Tibial nerve (tissue), 4 donors: ENCODE results near the gene CCDC9B. TPM values are rescaled to one million over a fixed set of nuclear protein-coding genes. Genes with fewer than 3 reads are reported as not detected.

Experiments
- DNase-seq, 2 donors: peaks; one replicate each; pipeline ENCODE4 v3.0.0-alpha.2; 2019; ENCODE audit warnings: low spot score in 2 of 2
- H3K27ac ChIP-seq, 4 donors: fragments of 200-600 bp; sonication (generic) in 3 of 4; one replicate each; pipeline ENCODE4 v1.5.1; 2017 to 2019; ENCODE audit warnings: mild to moderate bottlenecking in 1 of 4
- H3K27me3 ChIP-seq, 2 donors: fragments of 200-600 bp; sonication (generic) in 1 of 2; one replicate each; pipeline versions ENCODE4 v1.5.1 to v1.6.0; 2017 to 2019
- H3K36me3 ChIP-seq, 3 donors: fragments of 200-600 bp; sonication (generic); one replicate each; pipeline ENCODE4 v1.5.1; 2018 to 2019
- H3K4me1 ChIP-seq, 4 donors: fragments of 200-600 bp; sonication (generic) in 3 of 4; one replicate each; pipeline ENCODE4 v1.5.1; 2017 to 2019
- H3K4me3 ChIP-seq, 4 donors: fragments of 200-600 bp; sonication (generic) in 3 of 4; one replicate each; pipeline ENCODE4 v1.5.1; 2017 to 2019; ENCODE audit warnings: mild to moderate bottlenecking in 1 of 4, moderate library complexity in 1 of 4
- H3K9me3 ChIP-seq, 4 donors: fragments of 200-600 bp; sonication (generic) in 3 of 4; one replicate each; pipeline ENCODE4 v1.5.1; 2017 to 2019
- CTCF ChIP-seq, 5 experiments: fragments of 200-600 bp in 3 of 5; fragments of 450-650 bp in 2 of 5; sonication (generic) in 3 of 5; IDR thresholded peaks; one replicate each; pipeline ENCODE4 v1.5.1; 2016 to 2019; ENCODE audit warnings: antibody characterized with exemption in 5 of 5, mild to moderate bottlenecking in 3 of 5, moderate library complexity in 2 of 5
- EP300 ChIP-seq, 2 donors: sonication (generic); formaldehyde crosslinking; IDR thresholded peaks; one replicate each; pipeline ENCODE4 v1.6.1; 2017; ENCODE audit warnings: antibody characterized with exemption in 2 of 2, mild to moderate bottlenecking in 1 of 2
- POLR2A ChIP-seq, 2 donors: fragments of 450-650 bp; IDR thresholded peaks; one replicate each; pipeline ENCODE4 v1.6.1; 2017; ENCODE audit warnings: antibody characterized with exemption in 2 of 2, mild to moderate bottlenecking in 2 of 2, moderate library complexity in 2 of 2
- WGBS, 2 donors: methylation state at CpG; one replicate each; pipeline ENCODE4 v1.1.5; 2018; 5-methylcytosine and 5-hydroxymethylcytosine counted together
- total RNA-seq, 4 donors: library from RNA; depleted of rRNA; stranded (reverse); fragments of >200 nt; gene quantifications; one replicate each; pipeline ENCODE4 v1.1.0, GENCODE V29; 2016

CCDC9B gene
- total RNA-seq, 4 donors from 2014 or later = 19.3 to 22.8 (median 21.2) TPM

- no peak for TF ChIP-seq POLR2A (IDR thresholded peaks at IDR 0.05)
- TF ChIP-seq EP300 (IDR thresholded peaks at IDR 0.05) = no peak
- TF ChIP-seq CTCF (IDR thresholded peaks at IDR 0.05) = no peak
These were observed 50.2 kb downstream of the CCDC9B start for GRCh38 chr15:40290545-40290917.

GRCh38 chr15:40289140-40289775, 51.5 kb downstream of the CCDC9B start:
- H3K27ac ChIP-seq = no peak overlapping the region
- TF ChIP-seq POLR2A (IDR thresholded peaks at IDR 0.05) (no peak), CTCF (IDR thresholded peaks at IDR 0.05) (no peak), EP300 (IDR thresholded peaks at IDR 0.05) (no peak)
- peaks cover 0 to 22% (median 3%) of the 10 kb centered on the region in 4 donors for H3K4me1 ChIP-seq
- no peaks in the 10 kb centered on the region for H3K9me3 ChIP-seq
- no peak overlapping the region for H3K4me3 ChIP-seq
- H3K36me3 ChIP-seq = no peaks in the 10 kb centered on the region
- WGBS, 2 donors = 78% methylated on average over 6 of the region's 6 CpGs
- no peak for DNase-seq
- H3K27me3 ChIP-seq = peaks cover 0 to 37% of the 10 kb centered on the region in 2 donors

More at GRCh38 chr15:40290545-40290917, 50.2 kb downstream of the CCDC9B start:
- peaks cover 0 to 35% of the 10 kb centered on the region in 2 donors for H3K27me3 ChIP-seq
- WGBS, 2 donors = 37 to 50% methylated on average over 8 to 12 of the region's 12 CpGs
- H3K4me3 ChIP-seq = peak overlapping the region in 1 of 4 donors; percentile 48
- no peaks in the 10 kb centered on the region for H3K9me3 ChIP-seq
- no peak overlapping the region for H3K27ac ChIP-seq
- no peaks in the 10 kb centered on the region for H3K36me3 ChIP-seq
- DNase-seq = no peak
- peaks cover 0 to 18% (median 3%) of the 10 kb centered on the region in 4 donors for H3K4me1 ChIP-seq

GRCh38 chr15:40287968-40288367, 52.8 kb downstream of the CCDC9B start:
- 64 to 84% methylated on average over 4 of the region's 4 CpGs for WGBS, 2 donors
- no peak for DNase-seq
- Histone ChIP-seq H3K27ac (no peak overlapping the region), H3K9me3 (no peaks in the 10 kb centered on the region), H3K4me1 (peaks cover 0 to 32% (median 7%) of the 10 kb centered on the region in 4 donors), H3K4me3 (no peak overlapping the region), H3K27me3 (peaks cover 0 to 50% of the 10 kb centered on the region in 2 donors), H3K36me3 (no peaks in the 10 kb centered on the region)
- no peak for TF ChIP-seq CTCF (IDR thresholded peaks at IDR 0.05)
- no peak for TF ChIP-seq EP300 (IDR thresholded peaks at IDR 0.05)
- no peak for TF ChIP-seq POLR2A (IDR thresholded peaks at IDR 0.05)

GRCh38 chr15:40287505-40287904, 53.2 kb downstream of the CCDC9B start:
- peaks cover 0 to 37% (median 11%) of the 10 kb centered on the region in 4 donors for H3K4me1 ChIP-seq
- no peak overlapping the region for H3K27ac ChIP-seq
- 80 to 87% methylated on average over 3 of the region's 3 CpGs for WGBS, 2 donors
- peaks cover 0 to 55% of the 10 kb centered on the region in 2 donors for H3K27me3 ChIP-seq
- DNase-seq = no peak
- H3K4me3 ChIP-seq = no peak overlapping the region
- no peak for TF ChIP-seq POLR2A (IDR thresholded peaks at IDR 0.05)
- no peak for TF ChIP-seq EP300 (IDR thresholded peaks at IDR 0.05)
- no peak for TF ChIP-seq CTCF (IDR thresholded peaks at IDR 0.05)
- no peaks in the 10 kb centered on the region for H3K9me3 ChIP-seq
- H3K36me3 ChIP-seq = no peaks in the 10 kb centered on the region

GRCh38 chr15:40286794-40287193, 53.9 kb downstream of the CCDC9B start:
- TF ChIP-seq EP300 (IDR thresholded peaks at IDR 0.05) (no peak), CTCF (IDR thresholded peaks at IDR 0.05) (no peak), POLR2A (IDR thresholded peaks at IDR 0.05) (no peak)
- H3K4me1 ChIP-seq = peaks cover 0 to 44% (median 16%) of the 10 kb centered on the region in 4 donors
- no peak overlapping the region for H3K27ac ChIP-seq
- H3K27me3 ChIP-seq = peaks cover 0 to 57% of the 10 kb centered on the region in 2 donors
- H3K36me3 ChIP-seq = no peaks in the 10 kb centered on the region
- no peak overlapping the region for H3K4me3 ChIP-seq
- DNase-seq = no peak
- no peaks in the 10 kb centered on the region for H3K9me3 ChIP-seq
- WGBS, 2 donors = 76 to 84% methylated on average over 5 to 7 of the region's 7 CpGs
